Esophagus squamous epithelium (tissue), 5 donors: ENCODE results near the gene TMEM50B. TPM values are rescaled to one million over a fixed set of nuclear protein-coding genes. Genes with fewer than 3 reads are reported as not detected.

Experiments used
- DNase-seq: peaks from one replicate; lab custom pipeline; 2025; lab: John Stamatoyannopoulos, UW
- H3K27ac ChIP-seq, 4 donors: fragments of 200-600 bp; sonication (generic); one replicate each; pipeline ENCODE4 v1.5.1; 2016 to 2019; ENCODE audit warnings: mild to moderate bottlenecking in 1 of 4
- H3K27me3 ChIP-seq, 4 donors: fragments of 200-600 bp; sonication (generic); 1 replicate in 3 of 4; 2 replicates in 1 of 4; pipeline versions ENCODE4 v1.5.1 to v1.6.0; 2017 to 2021; ENCODE audit warnings: antibody characterized with exemption in 1 of 4
- H3K36me3 ChIP-seq, 3 donors: fragments of 200-600 bp; sonication (generic); one replicate each; pipeline ENCODE4 v1.5.1; 2016 to 2019
- H3K4me1 ChIP-seq, 3 donors: fragments of 200-600 bp; sonication (generic); one replicate each; pipeline ENCODE4 v1.5.1; 2017 to 2019
- H3K4me3 ChIP-seq, 4 donors: fragments of 200-600 bp; sonication (generic); 1 replicate in 3 of 4; 2 replicates in 1 of 4; pipeline ENCODE4 v1.5.1; 2016 to 2019; ENCODE audit warnings: mild to moderate bottlenecking in 2 of 4, moderate library complexity in 1 of 4
- H3K9me3 ChIP-seq, 3 donors: fragments of 200-600 bp; sonication (generic); one replicate each; pipeline ENCODE4 v1.5.1; 2016 to 2019
- CTCF ChIP-seq, 6 experiments: fragments of 450-650 bp in 4 of 6; fragments of 200-600 bp in 2 of 6; sonication (generic) in 2 of 6; IDR thresholded peaks; one replicate each; pipeline ENCODE4 v1.5.1; 2016 to 2019; ENCODE audit warnings: antibody characterized with exemption in 6 of 6, mild to moderate bottlenecking in 4 of 6, moderate library complexity in 4 of 6
- POLR2A ChIP-seq, 4 donors: fragments of 450-650 bp; IDR thresholded peaks; one replicate each; pipeline ENCODE4 v1.6.1; 2017; ENCODE audit warnings: antibody characterized with exemption in 4 of 4, mild to moderate bottlenecking in 4 of 4, moderate library complexity in 3 of 4
- WGBS, 2 donors: methylation state at CpG; one replicate each; pipeline ENCODE4 v1.1.5; 2018; 5-methylcytosine and 5-hydroxymethylcytosine counted together
- intact Hi-C: fragments of 100-400 bp; cut with DNase I; formaldehyde crosslinking; loops from one replicate; pipeline ENCODE4 v1.15.0; 2022
- total RNA-seq, 4 donors: library from RNA; depleted of rRNA; stranded (reverse); fragments of >200 nt; gene quantifications; one replicate each; pipeline ENCODE4 v1.1.0, GENCODE V29; 2016
- donor health status: DM: yes; HTN: yes; CAD: no.

Gene TMEM50B
- total RNA-seq, 4 donors from 2014 or later = 18.3 to 48.1 (median 33.6) TPM

GRCh38 chr21:33496345-33496744 is 16.6 kb upstream of the TMEM50B start:
- no peak for TF ChIP-seq POLR2A (IDR thresholded peaks at IDR 0.05)
- intact Hi-C loops = no loop called here

GRCh38 chr21:33495743-33496142 is 16.0 kb upstream of the TMEM50B start:
- H3K9me3 ChIP-seq = no peaks in the 10 kb centered on the region
- H3K36me3 ChIP-seq = no peaks in the 10 kb centered on the region
- peaks cover 0 to 15% (median 5%) of the 10 kb centered on the region in 3 donors for H3K4me1 ChIP-seq
- no peaks in the 10 kb centered on the region for H3K27me3 ChIP-seq
- TF ChIP-seq POLR2A (IDR thresholded peaks at IDR 0.05) (no peak), CTCF (IDR thresholded peaks at IDR 0.05) (no peak)
- no peak for DNase-seq
- H3K4me3 ChIP-seq = no peak overlapping the region
- 49 to 60% methylated on average over 3 to 4 of the region's 4 CpGs for WGBS, 2 donors
- no peak overlapping the region for H3K27ac ChIP-seq
- intact Hi-C loops = no loop called here

More at GRCh38 chr21:33496345-33496744, 16.6 kb upstream of the TMEM50B start:
- Histone ChIP-seq H3K9me3 (no peaks in the 10 kb centered on the region), H3K36me3 (no peaks in the 10 kb centered on the region), H3K4me3 (no peak overlapping the region), H3K27me3 (no peaks in the 10 kb centered on the region), H3K4me1 (peaks cover 0 to 11% (median 3%) of the 10 kb centered on the region in 3 donors), H3K27ac (no peak overlapping the region)
- WGBS, 2 donors = 60 to 63% methylated on average over 7 of the region's 7 CpGs
- DNase-seq = no peak

GRCh38 chr21:33493756-33494155 is 14.0 kb upstream of the TMEM50B start:
- TF ChIP-seq CTCF (IDR thresholded peaks at IDR 0.05) (no peak), POLR2A (IDR thresholded peaks at IDR 0.05) (no peak)
- no peaks in the 10 kb centered on the region for H3K36me3 ChIP-seq
- no peak overlapping the region for H3K4me3 ChIP-seq
- 74 to 89% methylated on average over 3 of the region's 3 CpGs for WGBS, 2 donors
- no peak for DNase-seq
- intact Hi-C loops = no loop called here
- no peaks in the 10 kb centered on the region for H3K27me3 ChIP-seq
- peaks cover 0 to 18% (median 7%) of the 10 kb centered on the region in 3 donors for H3K4me1 ChIP-seq
- no peak overlapping the region for H3K27ac ChIP-seq
- H3K9me3 ChIP-seq = no peaks in the 10 kb centered on the region

- WGBS, 2 donors = 50 to 51% methylated on average over 2 of the region's 2 CpGs
- no peaks in the 10 kb centered on the region for H3K27me3 ChIP-seq
- no peaks in the 10 kb centered on the region for H3K9me3 ChIP-seq
- DNase-seq = no peak
- H3K4me3 ChIP-seq = no peak overlapping the region
- H3K36me3 ChIP-seq = no peaks in the 10 kb centered on the region
- H3K27ac ChIP-seq = no peak overlapping the region
- TF ChIP-seq POLR2A (IDR thresholded peaks at IDR 0.05) = no peak
- no peak for TF ChIP-seq CTCF (IDR thresholded peaks at IDR 0.05)
- peaks cover 0 to 18% (median 7%) of the 10 kb centered on the region in 3 donors for H3K4me1 ChIP-seq
- intact Hi-C loops = no loop called here
These were observed 12.8 kb upstream of the TMEM50B start for GRCh38 chr21:33492571-33492970.

GRCh38 chr21:33491373-33492102 is 11.8 kb upstream of the TMEM50B start, which contains the start of gene DNAJC28:
Gene DNAJC28 (minus strand): TSS chr21:33491716. CDS start chr21:33489393, 2,323 bp downstream.
- WGBS, 2 donors = 0 to 2% methylated on average over 12 to 26 of the region's 52 CpGs
- TF ChIP-seq POLR2A (IDR thresholded peaks at IDR 0.05) = peak in 2 of 4 donors; percentile 24 to 46
- peak in 1 of 6 experiments; percentile 9 for TF ChIP-seq CTCF (IDR thresholded peaks at IDR 0.05)
- Histone ChIP-seq H3K4me1 (peaks cover 0 to 18% (median 7%) of the 10 kb centered on the region in 3 donors), H3K36me3 (no peaks in the 10 kb centered on the region), H3K4me3 (peak within 1 kb of the TSS; percentile 62 to 77 (median 74)), H3K9me3 (no peaks in the 10 kb centered on the region), H3K27me3 (no peaks in the 10 kb centered on the region), H3K27ac (peak within 1 kb of the TSS; percentile 78 to 90 (median 86))
- peak; percentile 44 for DNase-seq
- intact Hi-C loops = no loop called here
